ENCODE measurements around the gene DHCR7. TPM values are rescaled to one million over a fixed set of nuclear protein-coding genes. Genes with fewer than 3 reads are reported as not detected.

DHCR7 gene
- total RNA-seq, 1 donor, result 16.7 TPM

DNA sequence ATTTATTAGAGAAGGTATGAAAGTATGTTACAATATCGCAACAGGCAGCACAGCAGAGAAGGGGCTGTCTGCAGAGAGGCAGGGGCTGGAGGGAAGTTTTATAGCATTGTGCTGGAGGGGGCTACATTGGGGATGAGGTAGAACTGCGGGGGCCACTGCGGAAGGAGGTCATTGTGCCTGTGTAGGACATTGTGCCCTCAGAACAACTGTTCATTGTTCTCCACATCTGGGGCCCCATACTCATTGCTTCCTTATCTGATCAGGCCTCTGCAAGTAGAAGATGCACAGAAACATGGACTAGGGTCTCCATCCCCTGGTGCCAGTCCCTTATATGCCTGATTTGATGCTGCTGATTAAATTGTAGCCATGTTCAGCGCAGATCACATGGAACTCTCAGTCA, 16.9 kb upstream of the DHCR7 start:
- no peak overlapping the region for H3K4me3 ChIP-seq (ENCODE audit: low read depth, low read length)
- DNase-seq (ENCODE audit: low read depth), result no peak
- TF ChIP-seq, protein P1, sequence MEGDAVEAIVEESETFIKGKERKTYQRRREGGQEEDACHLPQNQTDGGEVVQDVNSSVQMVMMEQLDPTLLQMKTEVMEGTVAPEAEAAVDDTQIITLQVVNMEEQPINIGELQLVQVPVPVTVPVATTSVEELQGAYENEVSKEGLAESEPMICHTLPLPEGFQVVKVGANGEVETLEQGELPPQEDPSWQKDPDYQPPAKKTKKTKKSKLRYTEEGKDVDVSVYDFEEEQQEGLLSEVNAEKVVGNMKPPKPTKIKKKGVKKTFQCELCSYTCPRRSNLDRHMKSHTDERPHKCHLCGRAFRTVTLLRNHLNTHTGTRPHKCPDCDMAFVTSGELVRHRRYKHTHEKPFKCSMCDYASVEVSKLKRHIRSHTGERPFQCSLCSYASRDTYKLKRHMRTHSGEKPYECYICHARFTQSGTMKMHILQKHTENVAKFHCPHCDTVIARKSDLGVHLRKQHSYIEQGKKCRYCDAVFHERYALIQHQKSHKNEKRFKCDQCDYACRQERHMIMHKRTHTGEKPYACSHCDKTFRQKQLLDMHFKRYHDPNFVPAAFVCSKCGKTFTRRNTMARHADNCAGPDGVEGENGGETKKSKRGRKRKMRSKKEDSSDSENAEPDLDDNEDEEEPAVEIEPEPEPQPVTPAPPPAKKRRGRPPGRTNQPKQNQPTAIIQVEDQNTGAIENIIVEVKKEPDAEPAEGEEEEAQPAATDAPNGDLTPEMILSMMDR (IDR thresholded peaks at IDR 0.05; ENCODE audit: insufficient read depth, low read length), result no peak

DNA sequence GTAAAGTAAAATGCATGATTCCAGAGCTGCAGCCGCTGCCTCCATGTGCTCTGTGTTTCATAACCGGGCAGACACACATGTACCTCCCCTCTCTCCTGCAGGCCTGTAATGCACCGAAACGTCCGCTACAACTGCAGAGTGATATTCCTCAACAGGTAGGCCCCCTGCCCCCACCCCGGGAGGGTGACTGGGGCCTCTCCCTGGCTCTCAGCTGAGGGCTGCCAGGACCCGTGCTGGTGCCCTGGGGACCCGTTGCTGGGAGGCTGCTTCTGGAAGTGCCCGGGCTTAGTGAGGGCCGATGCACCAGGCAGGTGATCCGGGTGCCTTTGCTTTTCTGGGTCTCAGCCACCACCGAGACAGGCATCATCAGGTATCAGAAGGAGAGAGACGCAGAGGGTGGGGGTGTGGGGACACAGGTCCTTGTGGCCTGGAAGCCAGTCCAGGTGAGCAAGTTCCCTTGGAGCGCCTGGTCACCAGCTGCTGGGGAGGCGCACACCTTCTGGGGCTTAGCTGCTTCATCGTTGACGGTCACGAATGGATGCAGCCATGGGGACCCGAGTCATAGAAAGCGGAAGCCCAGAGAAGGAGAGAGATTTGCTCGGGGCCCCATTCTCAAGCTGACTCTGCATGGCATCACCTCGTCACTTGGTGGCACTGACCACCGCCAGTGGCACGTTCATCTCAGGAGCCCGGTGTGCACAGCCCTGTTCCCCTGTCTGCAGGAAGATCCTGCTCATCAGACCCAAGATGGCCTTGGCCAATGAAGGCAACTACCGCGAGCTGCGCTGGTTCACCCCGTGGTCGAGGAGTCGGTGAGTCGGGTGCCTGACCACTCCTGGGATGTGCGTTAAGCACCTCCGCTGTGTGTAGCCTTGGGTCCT, 15.4 kb upstream of the DHCR7 start:
- no peak for DNase-seq (ENCODE audit: low read depth)
- TF ChIP-seq, protein P1 (IDR thresholded peaks at IDR 0.05; ENCODE audit: insufficient read depth, low read length), result no peak
- no peak overlapping the region for H3K4me3 ChIP-seq (ENCODE audit: low read depth, low read length)

DNA sequence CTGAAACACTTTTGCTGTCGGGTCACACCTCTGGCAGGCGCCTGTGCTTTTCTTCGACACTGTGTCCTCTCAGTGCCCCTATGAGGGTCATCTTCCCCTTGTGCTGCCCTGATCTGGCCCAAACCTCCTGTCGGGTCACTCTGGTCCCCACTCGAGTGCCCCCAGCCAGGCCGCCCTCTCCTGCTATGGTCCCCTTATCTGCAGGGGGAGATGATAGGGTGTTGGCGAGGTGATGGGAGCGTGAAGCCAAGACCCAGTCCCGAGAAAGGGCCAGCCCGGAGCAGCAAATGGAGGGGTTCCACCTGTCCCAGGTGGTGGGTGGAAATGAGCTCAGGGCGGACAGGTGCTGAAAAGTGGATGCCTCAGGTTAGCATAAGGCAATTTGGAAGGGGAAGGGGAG, 14.5 kb upstream of the DHCR7 start:
- TF ChIP-seq, protein P1 (IDR thresholded peaks at IDR 0.05; ENCODE audit: insufficient read depth, low read length), result no peak
- H3K4me3 ChIP-seq (ENCODE audit: low read depth, low read length), result no peak overlapping the region
- no peak for DNase-seq (ENCODE audit: low read depth)

DNA sequence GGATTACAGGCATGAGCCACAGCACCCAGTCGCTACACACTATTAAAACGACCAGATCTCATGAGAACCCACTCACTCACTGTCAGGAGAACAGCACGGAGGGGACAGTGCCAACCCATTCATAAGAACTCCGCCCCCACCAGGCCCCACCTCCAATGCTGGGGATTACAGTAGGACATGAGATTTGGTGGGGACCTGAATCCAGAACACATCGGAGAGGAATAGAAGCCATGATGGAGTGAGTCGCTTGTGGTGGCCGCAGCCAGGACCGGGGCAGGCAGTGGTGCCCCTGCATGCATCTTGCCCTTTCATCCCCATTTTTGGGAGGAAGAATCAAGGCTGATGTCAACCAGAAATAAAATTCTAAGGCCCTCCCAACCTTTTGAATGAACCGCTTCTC, 13.5 kb upstream of the DHCR7 start:
- TF ChIP-seq, protein P1 (IDR thresholded peaks at IDR 0.05; ENCODE audit: insufficient read depth, low read length), result no peak
- no peak for DNase-seq (ENCODE audit: low read depth)
- no peak overlapping the region for H3K4me3 ChIP-seq (ENCODE audit: low read depth, low read length)

DNA sequence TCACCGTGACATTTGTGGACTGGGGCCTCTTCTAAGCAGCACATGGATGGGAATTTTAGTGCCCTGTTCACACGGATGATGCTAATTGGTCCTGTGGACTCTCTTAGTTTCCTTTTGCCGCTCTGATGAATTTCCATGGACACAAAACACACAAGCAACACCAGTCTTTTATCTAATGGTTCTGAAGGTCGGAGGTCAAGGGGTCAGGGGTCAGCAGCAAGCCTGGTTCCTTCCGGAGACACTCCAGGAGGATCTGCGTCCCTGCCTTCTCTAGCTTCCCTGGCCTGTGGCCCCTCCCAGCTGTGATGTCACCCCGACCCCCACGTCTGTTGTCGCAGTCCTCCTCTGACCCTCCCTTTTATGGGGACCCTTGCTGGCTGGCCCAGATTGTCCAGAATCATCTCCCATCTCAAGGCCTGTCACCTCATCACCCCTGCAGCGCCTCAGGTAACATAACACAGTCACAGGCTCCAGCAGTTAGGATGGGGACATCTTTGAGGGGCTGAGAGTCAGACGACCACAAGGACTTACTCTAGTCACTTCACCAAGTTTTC, 11.7 kb upstream of the DHCR7 start:
- TF ChIP-seq, protein P1 (IDR thresholded peaks at IDR 0.05; ENCODE audit: insufficient read depth, low read length), result no peak
- no peak overlapping the region for H3K4me3 ChIP-seq (ENCODE audit: low read depth, low read length)
- no peak for DNase-seq (ENCODE audit: low read depth)

DNA sequence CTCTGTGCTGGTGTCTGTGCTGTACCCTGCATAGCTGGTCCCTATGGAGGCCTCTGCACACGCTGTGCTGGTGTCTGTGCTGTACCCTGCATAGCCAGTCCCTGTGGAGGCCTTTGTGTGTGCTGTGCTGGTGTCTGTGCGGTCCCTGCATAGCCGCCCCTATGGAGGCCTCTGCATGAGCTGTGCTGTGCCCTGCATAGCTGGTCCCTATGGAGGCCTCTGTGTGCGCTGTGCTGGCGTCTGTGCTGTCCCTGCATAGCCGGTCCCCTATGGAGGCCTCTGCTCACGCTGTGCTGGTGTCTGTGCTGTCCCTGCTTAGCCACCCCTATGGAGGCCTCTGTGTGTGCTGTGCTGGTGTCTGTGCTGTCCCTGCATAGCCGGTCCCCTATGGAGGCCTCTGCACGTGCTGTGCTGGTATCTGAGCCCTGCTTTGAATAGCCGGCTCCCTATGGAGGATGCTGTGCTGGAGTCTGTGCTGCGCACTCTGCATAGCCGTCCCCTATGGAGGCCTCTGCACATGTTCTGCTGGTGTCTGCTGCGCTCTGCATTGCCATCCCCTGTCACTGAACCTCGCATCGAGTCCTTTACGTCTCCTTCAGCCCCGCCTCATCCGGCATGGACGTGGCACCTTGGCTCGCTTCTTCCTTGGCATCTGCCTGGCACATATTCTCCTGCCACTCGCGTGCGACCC, 11.0 kb upstream of the DHCR7 start:
- TF ChIP-seq, protein P1 (IDR thresholded peaks at IDR 0.05; ENCODE audit: insufficient read depth, low read length), result no peak
- no peak for DNase-seq (ENCODE audit: low read depth)
- H3K4me3 ChIP-seq (ENCODE audit: low read depth, low read length), result no peak overlapping the region

Measured in fibroblast of the aortic adventitia (primary cell).